Hematopoietic multipotent progenitor cell (in vitro differentiated cells): Measurements from ENCODE around the gene DUSP11. TPM values are rescaled to one million over a fixed set of nuclear protein-coding genes. Genes with fewer than 3 reads are reported as not detected.
"Not testable (repeated sequence)": the region's sequence is repeated elsewhere in the genome, so short reads cannot be mapped to it uniquely, and the experiment has no call there.

Source experiments
- DNase-seq, 3 donors: peaks; one replicate each; pipeline ENCODE4 v3.0.0-alpha.2; 2011 to 2015; ENCODE audit warnings: low read depth in 2 of 3, low spot score in 2 of 3
- total RNA-seq: library from RNA; depleted of rRNA; stranded (reverse); fragments of >200 nt; gene quantifications from one replicate; pipeline ENCODE4 v1.2.3, GENCODE V29; 2012

Gene DUSP11
- total RNA-seq, 1 donor = 18.6 TPM

DNA sequence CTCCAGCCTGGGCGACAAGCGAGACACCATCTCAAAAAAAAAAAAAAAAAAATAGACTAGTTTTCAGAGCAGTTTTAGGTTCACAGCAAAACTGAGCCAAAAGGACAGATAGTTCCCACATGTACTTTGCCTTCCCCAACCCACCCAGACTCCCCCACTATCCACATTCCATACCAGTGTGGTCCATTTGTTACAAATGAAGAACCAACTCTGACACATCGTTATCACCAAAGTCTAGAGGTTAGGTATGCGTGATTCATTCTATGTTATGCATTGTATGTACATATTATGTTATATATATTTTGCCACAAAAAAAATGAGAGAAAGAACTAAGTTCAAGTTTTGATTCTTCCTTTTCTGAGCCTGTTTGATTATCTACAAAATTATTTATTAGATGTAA, 3.5 kb downstream of the DUSP11 start:
- DNase-seq = no peak

- DNase-seq = no peak
These were observed 7.1 kb downstream of the DUSP11 start for GRCh38 chr2:73772819-73773218.

DNA sequence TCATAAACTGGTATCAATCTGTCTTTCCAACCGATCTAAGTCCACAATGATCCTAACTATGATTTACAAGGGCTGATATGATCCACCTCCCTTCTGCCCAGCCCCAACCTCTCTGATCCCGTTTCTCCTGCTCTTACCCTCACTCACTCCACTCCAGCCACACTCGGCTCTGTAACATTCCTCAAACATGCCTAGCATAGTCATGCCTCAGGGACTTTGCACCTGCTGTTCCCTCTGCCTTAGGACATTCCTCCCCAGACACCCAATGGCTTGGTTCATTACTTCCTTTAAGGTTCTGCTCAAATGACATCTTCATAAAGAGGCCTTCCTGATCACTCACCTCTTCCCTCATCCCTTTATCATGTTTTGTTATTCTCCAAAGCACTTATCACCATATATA, 9.2 kb downstream of the DUSP11 start:
- DNase-seq = no peak

DNA sequence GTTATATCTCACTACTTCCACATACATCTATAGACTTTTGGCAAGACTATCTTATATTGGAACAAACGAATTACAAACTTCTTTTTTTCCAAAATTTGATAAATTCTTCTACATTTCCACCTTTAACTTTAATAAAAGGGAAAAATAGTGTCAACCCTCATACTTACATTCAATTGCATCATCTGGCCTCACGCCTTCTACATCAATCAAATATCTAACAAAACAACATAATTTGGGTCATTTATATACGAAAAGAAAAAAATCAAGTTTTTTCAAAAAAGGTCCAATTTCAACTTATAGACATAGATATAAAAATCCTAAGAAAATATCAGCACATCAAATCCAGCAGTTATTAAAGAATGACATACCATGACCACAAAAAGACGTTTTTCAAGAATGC, 12.9 kb downstream of the DUSP11 start:
- no peak for DNase-seq

GRCh38 chr2:73766349-73766748, 13.6 kb downstream of the DUSP11 start:
- no peak for DNase-seq

DNA sequence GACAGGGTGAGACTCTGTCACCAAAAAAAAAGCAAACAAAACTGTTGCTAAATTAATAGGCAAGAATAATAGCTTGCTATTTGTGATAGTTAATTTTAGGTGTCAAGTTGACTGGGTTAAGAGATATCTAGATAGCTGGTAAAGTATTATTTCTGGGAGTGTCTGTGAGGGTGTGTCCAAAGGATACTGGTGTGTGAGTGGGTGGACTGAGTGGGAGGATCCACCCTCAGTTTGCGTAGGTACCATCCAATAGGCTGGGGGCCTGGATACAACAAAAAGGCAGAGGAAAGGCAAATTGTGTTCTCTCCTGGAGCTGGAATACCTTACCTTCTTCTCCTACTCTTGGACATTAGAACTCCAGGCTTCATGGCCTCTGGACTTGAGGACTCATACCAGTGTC, 15.0 kb downstream of the DUSP11 start:
- no peak for DNase-seq

DNA sequence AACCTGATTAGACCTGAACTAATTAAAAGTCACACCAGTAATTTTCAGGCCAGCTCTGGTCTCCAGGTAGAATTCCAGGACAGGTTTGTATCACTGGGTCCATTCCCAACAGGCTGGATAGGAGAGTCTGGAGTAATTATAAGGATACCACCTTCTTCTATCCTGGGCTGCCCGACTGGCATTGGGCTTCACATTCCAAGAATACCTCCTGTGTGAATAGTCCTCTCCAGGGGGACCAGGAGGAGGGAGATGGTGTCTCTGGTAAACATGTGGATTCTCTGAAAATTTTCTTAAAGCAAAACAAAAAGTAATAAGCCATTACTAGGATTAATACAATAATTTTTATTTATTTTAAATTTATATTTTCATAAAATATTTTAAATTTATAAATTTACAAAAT, 17.3 kb downstream of the DUSP11 start:
- no peak for DNase-seq

- DNase-seq = no peak
These were observed 20.0 kb downstream of the DUSP11 start for GRCh38 chr2:73759904-73760303.

GRCh38 chr2:73759285-73759764, 20.6 kb downstream of the DUSP11 start:
- no peak for DNase-seq

GRCh38 chr2:73754332-73754731, 25.6 kb downstream of the DUSP11 start:
- DNase-seq = not testable (repeated sequence)

- no peak for DNase-seq
These were observed 30.6 kb downstream of the DUSP11 start for GRCh38 chr2:73749314-73749713.

- no peak for DNase-seq
These were observed 33.1 kb downstream of the DUSP11 start for GRCh38 chr2:73746877-73747208.

GRCh38 chr2:73746015-73746876, 33.7 kb downstream of the DUSP11 start:
- DNase-seq = peak in 1 of 3 donors; percentile 55

GRCh38 chr2:73740767-73741166, 39.1 kb downstream of the DUSP11 start:
- no peak for DNase-seq

- no peak for DNase-seq
These were observed 40.8 kb downstream of the DUSP11 start for GRCh38 chr2:73739101-73739500.

DNA sequence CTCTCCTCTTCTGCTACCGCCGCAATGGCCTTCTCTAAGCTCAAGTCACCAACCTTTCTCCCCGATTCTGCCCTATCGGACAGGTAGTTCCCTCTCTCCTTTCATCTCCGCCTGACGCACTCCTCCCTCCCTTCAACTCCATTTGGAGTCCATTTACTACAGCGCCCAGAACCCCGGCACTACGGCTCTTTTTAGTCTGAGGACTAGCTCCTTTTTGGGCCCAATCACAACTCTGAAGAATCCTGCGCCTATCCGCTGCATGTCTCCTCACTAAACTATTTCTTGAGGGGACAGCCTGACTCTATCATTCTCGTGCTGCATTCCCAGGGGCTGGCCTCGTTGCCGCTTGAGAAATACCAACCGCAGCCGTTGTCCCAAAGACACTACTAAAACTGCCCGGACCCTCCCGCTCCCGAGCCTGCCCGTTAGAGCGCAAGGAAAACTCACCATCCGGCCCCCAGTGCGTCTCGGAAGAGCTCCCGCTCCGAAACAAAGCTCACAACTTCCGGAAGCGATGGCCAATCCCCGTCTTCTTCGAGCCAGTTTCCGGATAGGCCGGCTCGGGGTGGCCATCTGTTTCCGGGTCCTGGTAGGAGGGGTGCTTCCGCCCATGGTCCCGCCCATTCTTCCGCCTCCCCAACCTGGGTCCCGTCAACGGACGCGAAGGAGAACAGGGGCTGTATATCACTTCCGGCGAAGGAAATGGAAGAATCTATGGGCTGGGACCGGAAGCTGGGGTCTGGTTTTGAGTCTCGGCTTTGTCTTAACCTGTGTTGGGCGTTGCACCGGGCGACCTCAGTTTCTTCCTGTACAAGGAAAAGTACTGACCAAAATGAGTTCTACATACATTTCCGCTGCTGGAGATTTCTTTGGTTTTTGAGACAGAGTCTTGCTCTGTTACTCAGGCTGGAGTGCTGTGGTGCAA, 42.8 kb downstream of the DUSP11 start, which contains the start of gene TPRKB:
Gene TPRKB, minus strand, starts transcription at position 491 of the 925 bp plus-strand sequence. CDS start 2,776 bp downstream, outside the sequence.
- peak; percentile 81 to 98 (median 96) for DNase-seq

DNA sequence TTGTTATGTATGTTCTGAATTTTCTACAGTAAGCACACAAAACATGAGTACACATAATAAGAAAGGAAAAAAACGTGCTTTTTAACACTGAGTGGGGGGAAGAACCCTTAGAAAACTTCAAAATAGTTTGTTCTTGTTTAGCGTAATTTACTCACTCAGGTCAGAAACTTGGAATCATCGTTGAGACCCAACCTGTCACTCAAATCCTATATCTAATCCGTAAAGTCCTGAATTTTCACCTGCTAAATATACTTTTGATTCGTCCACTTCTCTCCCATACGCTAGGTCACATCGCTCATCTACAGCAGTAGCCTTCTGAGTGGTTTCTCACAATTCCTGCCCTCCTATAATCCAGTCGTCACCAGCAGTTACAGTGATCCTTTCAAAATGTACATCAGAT, 43.5 kb downstream of the DUSP11 start:
- no peak for DNase-seq

DNA sequence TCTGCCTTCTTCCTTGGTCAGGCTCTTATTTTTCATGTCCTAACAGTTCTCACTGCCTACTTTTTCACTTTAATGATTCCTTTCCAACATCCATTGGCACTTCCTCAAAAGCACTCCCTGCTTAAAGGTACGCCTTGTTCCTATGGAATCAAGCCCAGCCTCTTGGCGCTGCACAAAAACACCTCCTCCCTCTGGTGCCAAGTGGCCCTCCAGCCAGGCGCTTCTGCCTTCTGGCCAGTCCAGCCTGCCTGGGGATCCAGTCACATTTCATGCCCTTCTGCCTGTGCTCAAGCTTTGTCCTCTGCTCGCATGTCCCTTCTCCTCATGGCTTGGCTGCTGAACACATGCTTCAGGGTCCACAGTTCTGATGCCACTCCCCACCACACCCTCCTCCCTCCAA, 49.1 kb downstream of the DUSP11 start:
- no peak for DNase-seq

GRCh38 chr2:73728711-73729110, 51.2 kb downstream of the DUSP11 start:
- DNase-seq = no peak

GRCh38 chr2:73728043-73728442, 51.9 kb downstream of the DUSP11 start:
- DNase-seq = no peak

DNA sequence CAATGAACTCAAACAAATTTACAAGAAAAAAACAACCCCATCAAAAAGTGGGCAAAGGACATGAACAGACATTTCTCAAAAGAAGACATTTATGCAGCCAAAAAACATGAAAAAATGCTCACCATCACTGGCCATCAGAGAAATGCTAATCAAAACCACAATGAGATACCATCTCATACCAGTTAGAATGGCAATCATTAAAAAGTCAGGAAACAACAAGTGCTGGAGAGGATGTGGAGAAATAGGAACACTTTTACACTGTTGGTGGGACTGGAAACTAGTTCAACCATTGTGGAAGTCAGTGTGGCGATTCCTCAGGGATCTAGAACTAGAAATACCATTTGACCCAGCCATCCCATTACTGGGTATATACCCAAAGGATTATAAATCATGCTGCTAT, 53.2 kb downstream of the DUSP11 start:
- DNase-seq = not testable (repeated sequence)
